Stimulated activated CD4-positive, alpha-beta T cell treated with anti-CD3 and anti-CD28 coated beads, Interleukin-1b, Interleukin-23, amount 100 ng/mL, for 24 hours (primary cell): ENCODE data around the gene FRAT2.

Experiments used
- DNase-seq, 4 experiments: peaks; one replicate each; pipeline ENCODE4 v3.0.0-alpha.2; 2020; ENCODE audit warnings: low read depth in 4 of 4, low spot score in 1 of 4

Gene FRAT2

GRCh38 chr10:97327348-97328294 is 6.9 kb downstream of the FRAT2 start:
- DNase-seq, result no peak

DNA sequence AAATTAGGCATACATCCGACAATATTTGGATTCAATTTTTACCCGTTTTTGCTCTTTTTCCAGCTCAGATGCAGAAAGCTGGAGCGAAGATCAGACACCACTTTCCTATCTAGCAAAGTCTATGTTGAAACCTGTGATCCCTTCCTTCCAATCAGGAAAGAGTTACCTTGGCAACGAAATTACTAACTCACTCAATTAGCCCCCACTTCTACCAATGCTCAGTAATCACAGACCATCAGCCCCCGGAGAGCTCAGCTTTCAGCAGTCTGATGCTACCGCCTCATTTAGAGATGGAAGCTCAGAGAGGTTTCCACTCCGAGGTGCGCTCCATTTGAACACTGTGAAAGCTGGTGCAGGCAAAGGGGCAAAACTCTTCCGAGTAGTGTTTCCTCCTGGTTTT is 8.8 kb downstream of the FRAT2 start:
- DNase-seq, result no peak

DNA sequence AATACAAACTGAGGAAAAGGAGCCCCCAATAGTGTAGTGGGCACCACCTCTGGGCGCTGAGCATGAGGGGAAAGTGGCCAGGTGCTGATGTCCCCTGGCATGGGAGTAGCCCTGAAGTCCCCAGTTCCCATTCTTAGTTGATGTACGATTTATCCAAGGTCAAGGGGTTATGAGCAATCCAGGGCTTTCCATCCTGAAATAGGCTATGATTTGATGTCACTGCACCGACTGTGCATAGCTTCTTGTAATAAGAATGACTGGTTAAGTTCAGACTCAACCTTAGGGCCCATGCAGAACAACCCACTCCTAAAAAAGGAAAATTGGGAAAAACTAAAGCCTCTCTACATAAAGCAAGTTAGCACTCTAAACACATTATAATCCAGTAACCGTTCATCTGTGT is 11.0 kb downstream of the FRAT2 start:
- DNase-seq, result no peak

DNA sequence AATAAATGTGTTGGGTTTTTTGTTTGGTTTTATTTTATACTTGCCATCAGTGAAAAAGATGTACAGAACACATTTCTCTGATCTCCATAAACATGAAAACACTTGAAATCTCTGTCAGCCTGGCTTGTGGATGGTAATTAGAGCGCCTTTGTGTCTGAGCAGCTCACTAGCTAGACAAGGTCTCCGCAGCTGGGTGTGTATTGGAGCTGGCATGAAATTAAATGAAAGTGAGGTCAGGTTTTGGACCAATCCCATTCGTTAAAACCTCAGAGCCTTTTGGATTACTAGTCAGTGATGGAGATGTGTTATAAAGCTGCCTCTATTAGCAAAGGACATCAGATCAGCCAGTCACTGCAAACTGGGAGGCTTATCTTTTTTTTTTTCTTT is 12.7 kb downstream of the FRAT2 start:
- no peak for DNase-seq

GRCh38 chr10:97321032-97321803 is 13.3 kb downstream of the FRAT2 start:
- DNase-seq, result no peak

DNA sequence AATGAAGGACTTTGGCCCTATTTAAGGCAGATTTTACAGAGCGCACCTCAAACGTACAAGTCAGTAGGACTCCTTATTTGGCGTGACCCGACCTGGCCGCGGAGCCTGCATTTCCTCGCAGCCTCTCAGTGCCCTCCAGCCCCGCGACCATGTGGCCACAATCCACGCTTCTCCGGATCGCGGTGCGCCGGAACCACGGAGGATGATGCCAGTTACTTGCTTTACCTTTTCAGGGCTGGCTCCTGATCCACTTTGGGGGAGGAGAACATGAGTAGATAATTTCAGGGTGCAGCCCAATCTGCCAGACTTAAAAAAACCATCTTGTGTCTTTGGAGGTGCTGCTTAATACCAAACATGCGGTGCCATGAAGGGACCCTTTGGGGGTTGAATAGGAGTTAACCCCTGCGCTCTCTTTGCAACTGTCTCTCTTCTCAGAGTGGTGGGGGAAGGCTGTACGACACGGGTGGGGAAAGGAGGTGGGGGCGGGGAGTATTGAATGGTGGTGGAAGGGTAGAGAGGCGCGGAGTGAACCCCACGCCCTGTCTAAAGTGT is 14.0 kb downstream of the FRAT2 start:
- DNase-seq, result no peak

DNA sequence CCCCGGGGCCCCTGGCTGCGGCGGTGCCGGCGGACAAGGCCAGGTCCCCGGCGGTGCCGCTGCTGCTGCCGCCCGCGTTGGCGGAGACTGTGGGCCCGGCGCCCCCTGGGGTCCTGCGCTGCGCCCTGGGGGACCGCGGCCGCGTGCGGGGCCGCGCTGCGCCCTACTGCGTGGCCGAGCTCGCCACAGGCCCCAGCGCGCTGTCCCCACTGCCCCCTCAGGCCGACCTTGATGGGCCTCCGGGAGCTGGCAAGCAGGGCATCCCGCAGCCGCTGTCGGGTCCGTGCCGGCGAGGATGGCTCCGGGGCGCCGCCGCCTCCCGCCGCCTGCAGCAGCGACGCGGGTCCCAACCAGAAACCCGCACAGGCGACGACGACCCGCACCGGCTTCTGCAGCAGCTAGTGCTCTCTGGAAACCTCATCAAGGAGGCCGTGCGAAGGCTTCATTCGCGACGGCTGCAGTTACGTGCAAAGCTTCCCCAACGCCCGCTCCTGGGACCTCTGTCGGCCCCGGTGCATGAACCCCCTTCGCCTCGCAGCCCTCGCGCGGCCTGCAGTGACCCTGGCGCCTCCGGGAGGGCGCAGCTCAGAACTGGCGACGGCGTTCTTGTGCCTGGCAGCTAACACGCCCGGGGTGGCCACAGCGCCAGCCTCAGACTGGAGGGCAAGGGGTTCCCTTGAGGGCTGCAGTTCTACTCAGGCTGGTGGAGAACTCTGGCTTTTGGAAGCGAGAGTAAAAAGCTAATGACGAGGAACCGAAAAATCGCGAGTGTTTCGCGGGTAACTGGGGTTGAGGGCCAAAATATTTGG is 14.7 kb downstream of the FRAT2 start:
- peak in 2 of 4 experiments; percentile 32 to 49 for DNase-seq

DNA sequence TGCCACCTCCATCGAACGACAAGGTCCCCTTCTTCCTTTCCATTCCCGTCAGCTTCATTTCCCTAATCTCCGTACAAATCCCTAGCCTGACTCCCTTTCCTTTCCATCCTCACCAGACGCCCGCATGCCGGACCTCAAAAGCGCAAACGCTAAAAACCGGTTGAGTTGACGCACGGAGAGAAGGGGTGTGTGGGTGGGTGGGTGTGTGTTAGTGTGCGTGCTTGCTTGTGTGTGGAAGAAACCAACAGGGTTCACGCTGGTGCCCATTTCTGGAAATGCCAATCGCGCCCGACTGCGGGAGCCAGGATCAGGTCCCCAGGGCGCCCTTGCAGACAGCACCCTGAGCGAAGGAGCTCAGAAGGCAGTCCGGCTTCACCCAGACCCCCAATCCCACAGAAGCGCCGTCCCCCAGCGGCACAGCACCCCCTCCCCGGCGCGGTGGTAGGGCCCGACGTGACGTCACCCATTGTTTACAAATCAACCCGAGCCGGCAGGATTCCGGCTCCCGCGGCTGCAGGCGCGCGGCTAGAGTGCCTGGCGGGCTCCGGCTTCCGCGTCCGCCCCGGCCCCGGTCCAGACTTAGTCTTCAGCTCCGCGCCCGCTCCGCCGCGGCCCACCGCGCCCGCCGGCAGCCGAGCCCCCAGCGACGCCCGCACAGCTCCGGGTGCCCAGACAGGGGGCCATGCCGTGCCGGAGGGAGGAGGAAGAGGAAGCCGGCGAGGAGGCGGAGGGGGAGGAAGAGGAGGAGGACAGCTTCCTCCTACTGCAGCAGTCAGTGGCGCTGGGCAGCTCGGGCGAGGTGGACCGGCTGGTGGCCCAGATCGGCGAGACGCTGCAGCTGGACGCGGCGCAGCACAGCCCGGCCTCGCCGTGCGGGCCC is 15.5 kb downstream of the FRAT2 start, which contains the start of gene FRAT1:
TSS of gene FRAT1 (plus strand) at position 500 of the 880 bp plus-strand sequence. CDS start at position 683, 183 bp downstream.
- peak; percentile 73 to 85 (median 80) for DNase-seq

DNA sequence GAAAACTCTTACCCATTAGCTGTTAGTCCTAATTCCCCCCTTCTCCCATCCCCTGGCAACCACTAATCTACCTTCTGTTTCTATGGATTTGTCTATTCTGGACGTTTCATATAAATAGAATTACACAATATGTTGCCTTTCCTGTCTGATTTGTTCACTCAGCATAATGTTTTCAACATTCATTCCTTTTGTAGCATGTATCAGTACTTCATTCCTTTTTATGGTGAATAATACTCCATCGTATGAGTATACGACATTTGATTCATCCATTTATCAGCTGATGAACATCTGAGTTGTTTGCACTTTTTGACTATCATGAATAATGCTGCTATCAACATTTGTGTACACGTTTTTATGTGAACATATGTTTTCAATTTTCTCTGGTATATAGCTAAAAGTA is 19.9 kb downstream of the FRAT2 start:
- DNase-seq, result no peak

DNA sequence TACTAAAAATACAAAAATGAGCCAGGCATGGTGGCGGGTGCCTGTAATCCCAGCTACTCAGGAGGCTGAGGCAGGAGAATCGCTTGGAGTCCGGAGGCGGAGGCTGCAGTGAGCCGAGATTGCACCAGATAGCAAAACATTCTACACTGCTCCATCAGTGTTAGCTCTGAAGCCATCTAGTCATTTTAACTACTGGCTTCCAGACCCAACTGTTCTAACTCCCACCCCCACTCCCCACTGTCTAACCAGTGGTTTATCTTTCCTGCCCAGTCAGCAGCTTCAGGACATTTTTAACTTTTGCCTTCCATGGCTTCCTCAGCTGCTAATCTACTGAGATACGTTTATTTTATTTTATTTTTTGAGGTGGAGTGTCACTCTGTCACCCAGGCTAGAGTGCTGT is 21.6 kb downstream of the FRAT2 start:
- no peak for DNase-seq

- DNase-seq, result no peak
Measured at GRCh38 chr10:97311111-97311626, 23.4 kb downstream of the FRAT2 start.

DNA sequence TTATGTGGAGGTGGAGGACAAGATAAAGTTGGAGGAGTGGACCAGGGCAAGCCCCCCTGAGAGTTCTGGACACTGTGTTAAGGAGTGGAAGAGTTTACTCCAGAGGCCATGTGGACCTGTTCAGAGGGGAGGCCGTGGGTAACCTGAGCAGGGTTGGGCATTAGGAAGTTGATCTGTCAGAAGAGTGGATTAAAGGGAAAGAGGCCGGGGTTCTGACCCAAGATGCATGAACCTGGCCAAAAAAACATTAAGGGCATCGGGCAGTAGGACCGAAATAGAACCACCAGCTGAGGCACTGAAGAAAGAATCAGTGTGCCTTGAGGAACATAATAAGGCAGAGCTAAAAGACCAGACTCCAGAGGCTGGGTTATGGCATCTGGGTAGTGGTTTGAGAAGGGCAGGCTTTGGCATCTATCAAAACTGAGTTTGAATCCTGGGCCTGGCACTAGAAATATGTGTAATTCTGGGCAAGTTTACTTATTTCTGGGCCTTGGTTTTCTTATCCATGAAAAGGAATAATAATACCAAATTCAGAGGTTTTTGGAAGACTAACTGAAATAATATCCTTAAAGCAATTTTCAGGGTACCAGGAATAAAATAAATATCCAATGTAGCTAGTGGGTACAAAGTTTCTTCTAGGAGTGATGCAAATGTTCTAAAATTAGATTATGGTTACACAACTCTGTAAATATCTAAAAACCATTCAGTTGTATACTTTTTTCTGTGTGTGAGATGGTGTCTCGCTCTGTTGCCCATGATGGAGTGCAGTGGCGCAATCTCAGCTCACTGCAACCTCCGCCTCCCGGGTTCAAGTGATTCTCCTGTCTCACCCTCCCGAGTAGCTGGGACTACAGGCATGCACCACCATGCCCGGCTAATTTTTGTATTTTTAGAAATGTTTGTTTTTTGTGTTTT is 26.4 kb downstream of the FRAT2 start:
- no peak for DNase-seq

DNA sequence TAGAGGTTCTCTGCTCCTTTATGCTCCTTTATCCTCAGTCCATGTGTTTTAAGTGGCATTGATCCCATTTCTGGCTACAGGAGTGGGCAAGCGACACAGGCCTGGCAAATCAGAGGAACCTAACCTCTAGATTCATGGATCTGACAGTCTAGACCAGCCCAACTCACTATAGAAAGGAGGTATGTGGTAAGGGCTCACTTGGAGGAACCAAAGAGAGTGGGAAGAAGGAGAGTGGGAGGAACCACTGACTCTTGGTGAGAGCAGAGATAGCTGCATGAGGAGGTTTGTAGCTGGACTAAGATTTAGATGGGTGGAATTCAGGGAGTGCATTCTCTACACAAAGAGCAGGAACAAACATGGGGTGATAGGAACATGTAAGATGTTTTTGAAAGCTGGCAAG is 27.1 kb downstream of the FRAT2 start:
- DNase-seq, result no peak

GRCh38 chr10:97302088-97302791 is 32.3 kb downstream of the FRAT2 start:
- no peak for DNase-seq

DNA sequence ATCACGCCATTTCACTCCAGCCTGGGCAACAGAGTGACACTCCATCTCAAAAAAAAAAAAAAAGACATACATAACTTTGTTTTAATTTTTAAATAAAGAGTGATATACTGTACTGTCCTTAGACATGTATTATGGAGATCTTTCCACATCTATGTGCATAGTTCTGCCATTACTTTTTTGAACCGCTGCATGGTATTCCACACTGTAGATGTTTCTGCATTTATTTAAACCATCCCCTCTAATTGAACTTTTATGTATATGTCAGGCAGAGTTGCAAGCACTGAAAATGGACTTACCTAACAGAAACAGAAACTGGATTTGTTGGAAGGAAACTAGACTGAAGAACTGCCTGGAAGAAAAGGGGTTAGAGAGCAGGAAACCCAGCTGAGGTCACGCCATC is 33.5 kb downstream of the FRAT2 start:
- DNase-seq, result no peak

DNA sequence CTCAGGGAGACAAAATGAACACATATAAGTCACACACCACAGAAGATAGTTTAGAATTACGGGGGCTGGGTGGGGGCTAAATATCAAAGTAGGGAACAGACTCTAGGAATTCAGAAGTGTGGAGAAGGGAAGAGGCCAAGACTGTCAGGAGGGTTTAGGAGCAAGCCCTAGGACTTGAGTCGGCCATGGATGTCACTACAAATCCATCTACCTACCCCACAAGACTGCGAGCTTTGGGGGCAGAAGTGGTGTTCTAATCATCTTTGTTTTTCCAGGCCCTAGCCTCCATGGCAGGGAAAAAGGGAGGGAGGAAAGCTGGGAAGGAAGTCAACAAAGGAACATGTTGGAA is 36.3 kb downstream of the FRAT2 start:
- DNase-seq, result no peak

GRCh38 chr10:97297556-97298222 is 36.8 kb downstream of the FRAT2 start:
- DNase-seq, result no peak

GRCh38 chr10:97292862-97293198 is 41.7 kb downstream of the FRAT2 start:
- no peak for DNase-seq
